H1 (cell line): Measurements from ENCODE around the gene TCFL5. TPM values are rescaled to one million over a fixed set of nuclear protein-coding genes. Genes with fewer than 3 reads are reported as not detected.

Experiments
- ASH2L ChIP-seq: fragments of 200-600, 300-600 bp; sonication (generic); IDR thresholded peaks from one replicate; pipeline ENCODE4 v1.7.1; 2017; ENCODE audit warnings: low read length
- ATF2 ChIP-seq: IDR thresholded peaks from 2 replicates; pipeline ENCODE4 v1.6.1; 2012; ENCODE audit warnings: low read length, inconsistent platforms
- ATF3 ChIP-seq: IDR thresholded peaks from 2 replicates; pipeline ENCODE4 v1.6.1; 2011; ENCODE audit warnings: low read depth, mild to moderate bottlenecking, low read length; ENCODE audit not compliant: insufficient read depth
- CEBPB ChIP-seq: IDR thresholded peaks from 2 replicates; pipeline ENCODE4 v1.6.1; 2012; ENCODE audit warnings: low read depth, low read length
- CHD1 ChIP-seq: IDR thresholded peaks from 2 replicates; pipeline ENCODE4 v1.6.1; 2012; ENCODE audit warnings: low read depth, low read length, improper control_type of control experiment
- CTBP2 ChIP-seq: IDR thresholded peaks from 2 replicates; pipeline ENCODE4 v1.7.0; 2011; ENCODE audit warnings: borderline replicate concordance, mild to moderate bottlenecking, moderate library complexity, mixed read lengths, low read length; ENCODE audit not compliant: insufficient read depth, insufficient read length
- E2F6 ChIP-seq: IDR thresholded peaks from 2 replicates; pipeline ENCODE4 v1.6.1; 2012; ENCODE audit warnings: inconsistent platforms
- EZH2 ChIP-seq: fragments of 200-600 bp; sonication (generic); IDR thresholded peaks from 2 replicates; pipeline ENCODE4 v1.7.1; 2012; ENCODE audit warnings: low read depth, mild to moderate bottlenecking, moderate library complexity, low read length, inconsistent platforms; ENCODE audit not compliant: severe bottlenecking
- HDAC2 ChIP-seq, 2 experiments: fragments of 300-600 bp in 1 of 2; sonication (generic) in 1 of 2; IDR thresholded peaks; 2 replicates each; pipeline ENCODE4 v1.6.1; 2011 to 2012; ENCODE audit warnings: low read depth in 2 of 2, low read length in 2 of 2, mild to moderate bottlenecking in 2 of 2, moderate library complexity in 2 of 2, borderline replicate concordance in 1 of 2, inconsistent platforms in 1 of 2
- JUN ChIP-seq: IDR thresholded peaks from 2 replicates; pipeline ENCODE4 v1.6.1; 2011; ENCODE audit warnings: low read depth, mild to moderate bottlenecking, improper control_type of control experiment, low read length
- MAX ChIP-seq: IDR thresholded peaks from 2 replicates; pipeline ENCODE4 v1.6.1; 2012; ENCODE audit warnings: inconsistent platforms
- NRF1 ChIP-seq: IDR thresholded peaks from 2 replicates; pipeline ENCODE4 v1.6.1; 2011; ENCODE audit warnings: mild to moderate bottlenecking, low read depth, low read length, improper control_type of control experiment
- PHF8 ChIP-seq: fragments of 200-600 bp; sonication (generic); conservative IDR thresholded peaks from 2 replicates; pipeline ENCODE4 v1.7.1; 2012; ENCODE audit warnings: low read depth, mild to moderate bottlenecking, inconsistent platforms, low read length, moderate library complexity
- RFX5 ChIP-seq: IDR thresholded peaks from 2 replicates; pipeline ENCODE4 v1.6.1; 2011; ENCODE audit warnings: low read depth, low read length, improper control_type of control experiment, borderline replicate concordance
- RNF2 ChIP-seq: fragments of 200-900, 300-1000 bp; sonication (generic); IDR thresholded peaks from 2 replicates; pipeline ENCODE4 v1.7.1; 2016; ENCODE audit warnings: borderline replicate concordance, low read depth, mild to moderate bottlenecking, antibody characterized with exemption, low read length; ENCODE audit not compliant: poor library complexity, severe bottlenecking; ENCODE audit errors: missing control alignments
- SAP30 ChIP-seq: fragments of 300-600 bp; sonication (generic); IDR thresholded peaks from 2 replicates; pipeline ENCODE4 v1.7.1; 2012; ENCODE audit warnings: low read length, moderate library complexity, mild to moderate bottlenecking, inconsistent platforms; ENCODE audit not compliant: insufficient read depth, insufficient replicate concordance
- SP2 ChIP-seq: IDR thresholded peaks from 2 replicates; pipeline ENCODE4 v1.6.1; 2012; ENCODE audit warnings: mild to moderate bottlenecking, low read length, inconsistent platforms
- SRF ChIP-seq: IDR thresholded peaks from 2 replicates; pipeline ENCODE4 v1.6.1; 2011; ENCODE audit warnings: mild to moderate bottlenecking, low read depth, low read length, moderate library complexity
- TEAD4 ChIP-seq: IDR thresholded peaks from 2 replicates; pipeline ENCODE4 v1.6.1; 2012; ENCODE audit warnings: low read depth, low read length, inconsistent platforms, mixed read lengths
- ZNF274 ChIP-seq: IDR thresholded peaks from 2 replicates; pipeline ENCODE4 v1.7.0; 2012; ENCODE audit warnings: low read length, borderline replicate concordance; ENCODE audit errors: extremely low read depth
- polyA plus RNA-seq, 7 experiments: library from polyadenylated mRNA; depleted of rRNA in 3 of 7; stranded (reverse) in 5 of 7; unstranded in 2 of 7; fragments of >200 nt in 5 of 7; fragments of 200-250 nt in 2 of 7; gene quantifications; 1 replicate in 5 of 7; 2 replicates in 1 of 7; 4 replicates in 1 of 7; pipeline versions ENCODE4 v1.2.1 to v1.2.3, GENCODE V29; 2011 to 2013; ENCODE audit warnings: missing spikeins in 2 of 7, mixed read lengths in 2 of 7
- total RNA-seq: library from RNA; stranded (reverse); fragmentation: NEBNext Ultra II Directional; extraction: Animal tissue kit (Norgen Biotek cat#: 25700); gene quantifications from 2 replicates; pipeline ENCODE4 v1.2.1, GENCODE V29; 2021

The TCFL5 gene
- total and polyA plus RNA-seq, 2 of the 8 experiments (the other 6 are each of a cell fraction or from before 2014, with no cell fraction given): 6.2 to 15.0 TPM

GRCh38 chr20:62795023-62795761 lies 66.4 kb downstream of the TCFL5 start (continued):
- TF ChIP-seq JUN (no peak), NRF1 (no peak), E2F6 (no peak; the same call in 1 of the 2 replicates), HDAC2 (IDR thresholded peaks at IDR 0.05; ENCODE audit: borderline replicate concordance in 1 of 2, low read depth in 2 of 2, low read length in 2 of 2) (no peak), EZH2 (peak; percentile 60), CEBPB (no peak), SRF (no peak), SAP30 (no peak), RFX5 (no peak), PHF8 (0 out of 2 replicates have a peak, but pooled peaks have one; percentile 24), SP2 (no peak), ASH2L (peak; percentile 42), MAX (peak; percentile 61), CHD1 (no peak), TEAD4 (no peak), ATF3 (no peak), ZNF274 (no peak), ATF2 (0 out of 2 replicates have a peak, but pooled peaks have one; percentile 35), RNF2 (peak; percentile 59), CTBP2 (no peak)
